Body of pancreas (tissue), 4 donors: ENCODE data around the gene NCAM2.

ENCODE experiments used
- CTCF ChIP-seq, 7 experiments: fragments of 450-650 bp in 4 of 7; fragments of 200-600 bp in 3 of 7; sonication (generic) in 3 of 7; IDR thresholded peaks; one replicate each; pipeline ENCODE4 v1.5.1; 2016 to 2019; ENCODE audit warnings: antibody characterized with exemption in 7 of 7
- POLR2A ChIP-seq, 3 donors: fragments of 450-650 bp; IDR thresholded peaks; one replicate each; pipeline ENCODE4 v1.6.1; 2016; ENCODE audit warnings: antibody characterized with exemption in 3 of 3, mild to moderate bottlenecking in 2 of 3

GRCh38 chr21:21025742-21026141, 27.5 kb downstream of the NCAM2 start:
- TF ChIP-seq CTCF (IDR thresholded peaks at IDR 0.05) = no peak
- no peak for TF ChIP-seq POLR2A (IDR thresholded peaks at IDR 0.05)
